ENCODE results near the gene KRTAP4-2.

GRCh38 chr17:41215681-41216080 lies 37.7 kb upstream of the KRTAP4-2 start:
- TF ChIP-seq CTCF (IDR thresholded peaks at IDR 0.05) (no peak), POLR2A (IDR thresholded peaks at IDR 0.05) (no peak)
